GM18868 (cell line): Measurements from ENCODE around the gene UBC.
A peak's percentile ranks its signal among the peaks of the same experiment; 100 is the strongest.

Source experiments
- ATAC-seq: cut with Tn5 transposase; IDR thresholded peaks from one replicate; pipeline ENCODE4 v1.9.1; 2021; ENCODE audit warnings: mild to moderate bottlenecking, moderate library complexity; ENCODE audit not compliant: unreplicated experiment

UBC gene

DNA sequence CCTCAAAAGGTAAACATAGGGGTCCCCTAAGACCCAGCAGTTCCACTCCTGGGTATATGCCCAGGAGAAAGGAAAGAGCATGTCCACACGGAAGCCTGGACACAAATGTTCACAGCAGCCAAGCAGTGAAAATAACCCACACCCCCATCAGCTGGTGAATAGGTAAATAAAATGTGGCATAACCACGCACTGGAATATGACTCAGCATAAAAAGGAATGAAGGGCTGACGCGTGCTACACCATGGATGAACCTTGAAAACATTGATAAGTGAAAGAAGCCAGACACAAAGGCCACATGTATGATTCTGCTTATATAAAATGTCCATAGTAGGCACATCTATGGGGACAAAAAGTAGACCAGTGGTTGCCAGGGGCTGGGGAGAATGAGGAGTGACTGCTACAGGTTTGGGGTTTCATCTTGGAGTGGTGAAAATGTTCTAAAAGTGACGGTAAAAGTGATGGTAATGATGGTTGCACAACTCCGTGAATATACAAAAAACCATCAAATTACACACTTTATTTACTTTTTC lies 47.0 kb downstream of the UBC start:
- no peak for ATAC-seq

DNA sequence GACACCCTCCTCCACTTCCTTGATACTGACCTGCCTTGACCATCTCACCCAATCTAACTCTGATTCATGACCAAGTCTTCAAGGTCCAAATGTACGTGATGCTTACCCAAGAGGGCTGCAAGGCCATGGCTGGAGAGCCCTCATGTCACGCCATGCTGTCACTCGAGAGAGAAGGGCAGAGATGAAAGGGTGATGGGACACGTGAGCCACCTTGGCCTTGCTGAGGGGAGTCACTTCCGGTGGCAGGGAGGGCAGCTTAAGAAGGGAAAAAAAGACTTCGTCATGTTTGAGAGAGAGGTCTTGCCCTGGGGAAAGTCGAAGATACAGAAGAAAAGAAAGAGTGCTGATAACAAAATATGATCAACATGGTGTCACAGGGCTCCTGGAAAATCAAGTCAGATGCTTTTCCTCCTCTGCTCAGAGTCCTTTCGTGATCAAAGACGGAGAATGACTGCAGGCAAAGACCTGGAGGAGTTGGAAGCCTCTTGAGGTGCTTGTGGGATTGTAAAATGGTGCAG lies 47.5 kb downstream of the UBC start:
- no peak for ATAC-seq

DNA sequence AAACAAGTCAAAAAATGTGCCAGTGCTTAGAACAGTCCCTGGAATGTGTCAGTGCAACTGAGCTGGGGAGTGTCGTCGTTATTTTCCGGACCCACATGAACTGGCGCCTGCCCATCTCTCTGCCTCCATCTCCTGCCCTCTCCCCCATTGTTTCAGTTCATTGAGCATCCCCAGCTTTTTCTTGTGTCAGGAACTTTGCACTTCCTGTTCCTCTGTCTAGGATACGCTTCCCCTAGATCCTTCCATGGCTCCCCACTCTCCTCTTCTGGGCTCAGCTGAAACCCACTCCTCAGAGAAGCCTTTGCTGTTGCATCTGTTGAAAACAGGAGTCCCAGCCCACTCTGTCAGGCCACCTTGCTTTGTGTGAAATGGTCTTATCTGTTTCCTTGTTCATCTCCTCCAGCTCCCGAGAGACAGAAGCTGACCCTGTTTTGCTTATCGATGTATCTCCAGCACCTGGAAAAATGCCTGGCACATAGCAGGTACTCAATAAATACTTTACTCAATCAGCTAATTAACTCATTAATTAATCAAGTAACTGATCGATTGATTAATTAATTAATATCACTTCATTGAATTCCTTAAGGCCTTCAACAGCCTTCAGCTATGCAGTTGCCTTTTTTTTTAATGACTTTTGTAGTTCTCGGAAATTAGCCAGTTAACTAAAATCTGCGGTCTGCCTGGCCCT lies 48.1 kb downstream of the UBC start:
- no peak for ATAC-seq

DNA sequence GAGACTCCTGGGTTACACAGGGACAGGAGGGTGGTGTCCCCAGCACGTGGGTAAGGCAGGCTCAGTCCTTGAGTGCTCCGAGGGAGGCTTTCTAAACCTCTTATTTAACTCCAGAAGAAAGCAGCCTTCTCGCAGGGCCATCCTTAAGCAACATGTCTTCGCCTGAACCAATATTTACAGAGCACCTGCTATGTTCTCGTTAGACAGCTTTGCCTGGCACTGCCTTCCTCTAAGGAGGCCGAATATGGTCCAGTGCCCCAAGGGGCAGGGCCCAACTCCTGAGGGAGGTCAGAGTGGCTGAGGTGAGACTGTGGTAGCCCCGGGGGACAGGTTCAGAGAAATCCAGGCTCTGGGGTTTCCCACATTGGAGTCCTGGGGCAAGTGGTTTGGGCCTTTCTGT lies 48.7 kb downstream of the UBC start:
- no peak for ATAC-seq

DNA sequence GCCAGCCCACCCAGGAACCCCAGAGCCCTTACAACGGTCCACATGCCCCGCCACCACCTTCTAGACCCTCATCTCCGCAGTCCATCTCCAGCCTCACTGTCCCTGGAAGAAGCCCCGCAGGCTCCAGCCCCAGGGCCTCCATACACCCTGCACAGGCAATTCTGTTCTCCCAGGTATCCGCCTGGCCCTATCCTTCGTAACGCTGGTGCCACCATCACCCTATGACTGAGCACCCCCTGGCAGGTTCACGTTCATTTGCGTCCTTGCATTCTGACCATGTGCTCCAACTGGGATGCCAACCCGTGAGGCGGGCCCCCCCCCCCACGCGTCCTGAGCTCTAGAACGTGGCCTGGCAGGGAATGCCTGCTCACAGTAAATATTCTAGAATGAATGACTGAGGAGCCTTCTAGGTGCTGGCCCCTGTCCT lies 50.1 kb downstream of the UBC start:
- no peak for ATAC-seq

DNA sequence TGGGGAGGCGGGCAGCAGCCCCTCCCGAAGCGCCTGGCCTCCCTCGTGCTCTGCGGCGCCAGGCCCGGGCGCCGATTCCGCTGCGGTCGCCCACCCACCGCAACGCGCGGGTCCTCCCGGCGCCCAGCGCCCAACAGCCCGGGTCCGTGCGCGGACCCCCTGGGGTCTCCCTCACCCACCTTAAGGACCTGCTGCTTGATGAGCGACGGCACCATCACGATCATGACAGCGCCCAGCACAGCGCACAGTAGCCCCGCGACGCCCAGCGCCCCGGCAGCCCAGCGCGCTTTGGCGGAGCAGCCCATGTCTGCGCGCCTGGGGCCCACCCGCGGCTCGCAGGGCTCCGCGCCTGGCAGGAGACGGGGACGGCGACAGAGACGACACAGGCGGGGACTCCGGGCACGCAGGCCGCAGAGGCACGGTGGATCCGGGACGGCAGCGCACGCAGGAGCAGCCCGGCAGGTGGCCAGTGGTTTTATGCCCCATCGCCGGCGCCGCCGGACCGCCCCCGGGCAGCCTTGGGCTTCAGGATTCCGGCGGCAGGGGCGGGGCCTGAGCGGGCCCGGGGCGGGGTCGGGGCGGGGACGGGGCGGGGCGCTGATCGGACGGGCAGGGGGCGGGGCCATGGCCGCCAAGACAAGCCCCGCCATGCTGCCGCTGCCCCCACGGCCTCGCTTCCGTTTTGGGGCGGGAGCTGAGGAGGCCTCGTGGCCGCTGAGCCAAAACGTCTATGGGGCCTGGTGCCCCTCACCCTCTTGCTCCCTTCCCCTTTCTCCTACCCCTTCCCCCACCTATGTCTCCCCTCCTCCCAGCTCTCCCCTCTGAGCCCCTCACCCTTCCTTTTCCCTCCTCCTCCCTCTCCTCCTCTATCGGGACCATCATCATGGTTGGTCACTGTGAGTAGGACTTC lies 50.8 kb downstream of the UBC start, which contains the start of gene SCARB1:
SCARB1 (minus strand) TSS at position 449 of the 910 bp plus-strand sequence; CDS start at position 305, 144 bp downstream.
- ATAC-seq = peak; percentile 70

DNA sequence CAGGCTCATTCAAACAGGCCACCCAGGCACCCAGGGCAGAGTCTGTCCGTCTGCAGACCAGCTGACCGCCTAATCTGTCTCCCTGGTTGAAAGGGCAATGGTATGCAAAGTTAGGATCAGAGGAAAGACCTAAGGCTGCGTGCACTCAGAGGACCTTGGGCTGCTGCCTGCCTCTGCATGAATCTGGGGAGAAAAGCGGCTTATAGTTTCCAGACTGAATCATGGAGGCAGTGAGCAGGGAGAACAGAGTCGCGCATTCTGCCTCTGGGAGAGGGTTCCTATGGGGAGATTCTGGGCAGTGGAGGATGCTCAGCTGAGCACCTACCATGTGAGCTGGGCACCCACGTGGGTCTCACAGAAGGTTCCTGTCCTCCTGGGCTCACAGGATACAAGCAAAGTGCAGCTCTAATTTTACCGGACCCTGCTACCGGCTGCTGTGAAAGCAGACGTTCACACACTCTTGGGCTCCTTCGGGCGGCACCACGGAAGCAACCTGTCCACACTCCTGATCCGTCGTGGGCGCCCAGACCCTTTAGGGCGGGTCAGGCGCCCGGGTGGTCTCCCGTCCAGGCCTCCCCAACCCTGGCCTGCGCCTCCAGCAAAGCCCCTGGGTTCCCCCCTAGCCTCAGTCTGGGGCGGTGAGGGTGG lies 51.6 kb downstream of the UBC start:
- peak; percentile 10 for ATAC-seq

DNA sequence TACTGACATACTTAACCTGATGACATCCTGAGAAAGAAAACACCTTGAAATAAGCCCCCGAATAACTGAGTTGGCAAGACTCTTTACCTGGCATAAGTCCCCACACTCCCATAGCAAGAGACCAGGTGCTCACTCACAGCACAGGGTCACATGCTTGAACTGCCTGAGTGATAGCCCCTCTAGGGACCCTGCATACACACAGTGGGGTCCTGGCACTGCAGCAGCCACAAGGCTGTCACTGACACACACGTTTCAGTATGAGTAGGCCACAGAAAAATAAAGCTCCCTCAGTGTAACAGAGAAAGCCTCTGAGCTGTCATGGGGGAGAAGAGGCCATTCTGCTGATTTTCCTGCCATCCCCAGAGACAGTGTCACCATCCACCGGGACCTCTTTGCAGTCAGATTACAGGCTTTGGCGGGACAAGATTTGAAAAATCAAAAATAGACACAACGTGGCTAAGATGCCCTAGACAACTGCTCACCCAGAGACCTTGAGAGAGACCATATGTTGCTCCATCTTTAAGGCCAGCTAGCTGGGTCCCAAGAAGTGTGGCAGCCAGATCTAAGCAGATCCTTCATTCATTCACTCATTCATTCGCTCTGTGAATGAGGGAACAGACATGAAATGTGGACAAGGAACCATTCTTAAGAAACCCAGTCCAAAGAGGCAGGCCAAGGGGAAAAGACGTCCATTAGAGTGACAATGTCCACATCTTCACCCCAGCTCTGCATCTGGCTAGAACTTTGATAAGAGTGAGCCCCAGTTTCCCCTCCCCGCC lies 52.4 kb downstream of the UBC start:
- ATAC-seq = peak; percentile 36
